Coronary artery (tissue), 2 donors: ENCODE results near the gene DOK3.

ENCODE experiments used
- DNase-seq: peaks from one replicate; pipeline ENCODE4 v3.0.0-alpha.2; 2017; ENCODE audit warnings: low spot score
- H3K27ac ChIP-seq, 2 donors: fragments of 200-600 bp; sonication (generic); one replicate each; pipeline ENCODE4 v1.5.1; 2016 to 2019
- H3K4me3 ChIP-seq: fragments of 200-600 bp; sonication (generic); 2 replicates; pipeline ENCODE4 v1.5.1; 2016; ENCODE audit warnings: mild to moderate bottlenecking, moderate library complexity
- CTCF ChIP-seq: fragments of 200-600 bp; sonication (generic); IDR thresholded peaks from one replicate; pipeline ENCODE4 v1.5.1; 2019; ENCODE audit warnings: antibody characterized with exemption

DOK3 gene

DNA sequence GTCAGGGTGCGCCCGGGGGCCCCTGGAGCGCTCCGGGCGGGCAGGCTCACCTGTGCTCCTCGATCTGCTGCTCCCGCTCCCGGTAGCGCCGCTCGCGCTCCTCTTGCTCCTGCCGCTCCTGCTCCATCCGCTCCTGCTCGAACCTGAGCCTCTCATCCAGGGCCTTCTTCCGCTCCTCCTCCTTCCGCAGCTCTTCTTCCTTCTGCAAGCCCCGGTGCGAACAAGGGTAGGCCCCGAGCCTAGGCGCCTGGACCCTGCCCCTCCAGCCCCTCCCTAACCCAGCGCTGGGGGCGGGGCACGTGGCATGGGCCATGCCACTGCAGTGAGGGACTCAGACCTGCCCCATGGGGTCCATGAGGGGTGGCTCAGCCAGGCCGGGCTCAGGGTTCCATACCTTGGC is 42.8 kb downstream of the DOK3 start:
- Histone ChIP-seq H3K27ac (no peak overlapping the region), H3K4me3 (no peak overlapping the region)
- TF ChIP-seq CTCF, result no peak
- no peak for DNase-seq

DNA sequence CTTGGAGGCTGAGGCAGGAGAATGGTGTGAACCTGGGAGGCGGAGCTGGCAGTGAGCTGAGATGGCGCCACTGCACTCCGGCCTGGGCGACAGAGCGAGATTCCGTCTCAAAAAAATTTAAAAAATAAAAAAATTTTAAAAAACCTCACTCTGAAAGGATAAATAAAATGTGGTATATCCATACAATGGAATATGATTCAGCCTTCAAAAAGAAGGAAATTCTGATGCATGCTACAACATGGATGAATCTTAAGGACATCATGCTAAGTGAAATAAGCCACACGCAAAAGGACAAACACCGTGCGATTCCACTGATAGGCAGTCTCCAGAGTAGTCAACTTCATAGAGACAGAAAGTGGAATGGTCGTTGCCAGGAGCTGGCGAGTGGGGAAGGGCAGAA is 44.6 kb downstream of the DOK3 start:
- TF ChIP-seq CTCF, result no peak
- Histone ChIP-seq H3K4me3 (no peak overlapping the region), H3K27ac (no peak overlapping the region)
- no peak for DNase-seq

GRCh38 chr5:177462021-177462670 is 47.5 kb downstream of the DOK3 start:
- no peak for DNase-seq
- H3K4me3 ChIP-seq, result no peak overlapping the region
- no peak for TF ChIP-seq CTCF
- peak overlapping the region in 1 of 2 donors; percentile 69 for H3K27ac ChIP-seq

GRCh38 chr5:177459819-177460628 is 49.6 kb downstream of the DOK3 start:
- DNase-seq, result no peak
- Histone ChIP-seq H3K4me3 (no peak overlapping the region), H3K27ac (no peak overlapping the region)
- no peak for TF ChIP-seq CTCF

GRCh38 chr5:177459357-177459756 is 50.3 kb downstream of the DOK3 start:
- TF ChIP-seq CTCF, result no peak
- Histone ChIP-seq H3K27ac (no peak overlapping the region), H3K4me3 (no peak overlapping the region)
- no peak for DNase-seq

- no peak for TF ChIP-seq CTCF
- H3K27ac ChIP-seq, result no peak overlapping the region
- DNase-seq, result no peak
- no peak overlapping the region for H3K4me3 ChIP-seq
Measured at GRCh38 chr5:177458912-177459350, 50.7 kb downstream of the DOK3 start.
